Thyroid gland (tissue), 4 donors: ENCODE measurements around the gene CCND1. TPM values are rescaled to one million over a fixed set of nuclear protein-coding genes. Genes with fewer than 3 reads are reported as not detected.

Source experiments
- DNase-seq, 2 donors: peaks; one replicate each; pipeline ENCODE4 v3.0.0-alpha.2; 2019
- H3K27ac ChIP-seq, 3 donors: fragments of 200-600 bp; sonication (generic); 1 replicate in 2 of 3; 2 replicates in 1 of 3; pipeline ENCODE4 v1.5.1; 2016 to 2019; ENCODE audit warnings: mild to moderate bottlenecking in 1 of 3, moderate library complexity in 1 of 3
- H3K27me3 ChIP-seq: fragments of 200-600 bp; sonication (generic); one replicate; pipeline ENCODE4 v1.5.1; 2019
- H3K36me3 ChIP-seq, 2 donors: fragments of 200-600 bp; sonication (generic); one replicate each; pipeline ENCODE4 v1.5.1; 2016 to 2019
- H3K4me1 ChIP-seq, 2 donors: fragments of 200-600 bp; sonication (generic); one replicate each; pipeline ENCODE4 v1.5.1; 2017 to 2019
- H3K4me3 ChIP-seq, 3 donors: fragments of 200-600 bp; sonication (generic); replicated peaks in 1 of 3; 1 replicate in 2 of 3; 2 replicates in 1 of 3; pipeline ENCODE4 v1.5.1; 2016; ENCODE audit warnings: mild to moderate bottlenecking in 1 of 3
- H3K9me3 ChIP-seq: fragments of 200-600 bp; sonication (generic); one replicate; pipeline ENCODE4 v1.5.1; 2017
- CTCF ChIP-seq, 6 experiments: fragments of 200-600 bp in 3 of 6; fragments of 450-650 bp in 3 of 6; sonication (generic) in 3 of 6; IDR thresholded peaks; one replicate each; pipeline ENCODE4 v1.5.1; 2016 to 2019; ENCODE audit warnings: antibody characterized with exemption in 6 of 6, mild to moderate bottlenecking in 2 of 6, inconsistent platforms in 1 of 6, moderate library complexity in 1 of 6
- POLR2A ChIP-seq, 2 donors: fragments of 450-650 bp; IDR thresholded peaks; one replicate each; pipeline ENCODE4 v1.6.1; 2017; ENCODE audit warnings: antibody characterized with exemption in 2 of 2, mild to moderate bottlenecking in 2 of 2, moderate library complexity in 1 of 2
- WGBS, 2 donors: methylation state at CpG; one replicate each; pipeline ENCODE4 v1.1.5; 2017; 5-methylcytosine and 5-hydroxymethylcytosine counted together
- intact Hi-C: fragments of 100-400 bp; cut with DNase I; formaldehyde crosslinking; loops from one replicate; pipeline ENCODE4 v1.15.1; 2023
- total RNA-seq, 4 donors: library from RNA; depleted of rRNA; stranded (reverse); fragments of >200 nt; gene quantifications; one replicate each; pipeline ENCODE4 v1.2.3, GENCODE V29; 2016

CCND1 gene
- total RNA-seq, 4 donors from 2014 or later = 55.1 to 110 (median 94.6) TPM

GRCh38 chr11:69648679-69649575 lies 8.0 kb downstream of the CCND1 start:
- 90 to 92% methylated on average over 26 to 28 of the region's 37 CpGs for WGBS, 2 donors
- intact Hi-C loops = no loop called here
- H3K4me3 ChIP-seq = no peak overlapping the region
- peaks cover 45 to 49% of the 10 kb centered on the region in 2 donors for H3K36me3 ChIP-seq
- H3K9me3 ChIP-seq = no peaks in the 10 kb centered on the region
- no peak for TF ChIP-seq POLR2A (IDR thresholded peaks at IDR 0.05)
- no peak for TF ChIP-seq CTCF (IDR thresholded peaks at IDR 0.05)
- no peak overlapping the region for H3K27ac ChIP-seq
- H3K27me3 ChIP-seq = no peaks in the 10 kb centered on the region
- peaks cover 11% of the 10 kb centered on the region in 2 donors for H3K4me1 ChIP-seq
- no peak for DNase-seq

GRCh38 chr11:69649576-69649900 lies 8.6 kb downstream of the CCND1 start:
- no peak for DNase-seq
- no peaks in the 10 kb centered on the region for H3K9me3 ChIP-seq
- no peak for TF ChIP-seq CTCF (IDR thresholded peaks at IDR 0.05)
- TF ChIP-seq POLR2A (IDR thresholded peaks at IDR 0.05) = no peak
- no peaks in the 10 kb centered on the region for H3K27me3 ChIP-seq
- no peak overlapping the region for H3K4me3 ChIP-seq
- peaks cover 45 to 48% of the 10 kb centered on the region in 2 donors for H3K36me3 ChIP-seq
- peaks cover 4 to 5% of the 10 kb centered on the region in 2 donors for H3K4me1 ChIP-seq
- H3K27ac ChIP-seq = no peak overlapping the region
- 93 to 96% methylated on average over 7 to 10 of the region's 10 CpGs for WGBS, 2 donors
- intact Hi-C loops = no loop called here

DNA sequence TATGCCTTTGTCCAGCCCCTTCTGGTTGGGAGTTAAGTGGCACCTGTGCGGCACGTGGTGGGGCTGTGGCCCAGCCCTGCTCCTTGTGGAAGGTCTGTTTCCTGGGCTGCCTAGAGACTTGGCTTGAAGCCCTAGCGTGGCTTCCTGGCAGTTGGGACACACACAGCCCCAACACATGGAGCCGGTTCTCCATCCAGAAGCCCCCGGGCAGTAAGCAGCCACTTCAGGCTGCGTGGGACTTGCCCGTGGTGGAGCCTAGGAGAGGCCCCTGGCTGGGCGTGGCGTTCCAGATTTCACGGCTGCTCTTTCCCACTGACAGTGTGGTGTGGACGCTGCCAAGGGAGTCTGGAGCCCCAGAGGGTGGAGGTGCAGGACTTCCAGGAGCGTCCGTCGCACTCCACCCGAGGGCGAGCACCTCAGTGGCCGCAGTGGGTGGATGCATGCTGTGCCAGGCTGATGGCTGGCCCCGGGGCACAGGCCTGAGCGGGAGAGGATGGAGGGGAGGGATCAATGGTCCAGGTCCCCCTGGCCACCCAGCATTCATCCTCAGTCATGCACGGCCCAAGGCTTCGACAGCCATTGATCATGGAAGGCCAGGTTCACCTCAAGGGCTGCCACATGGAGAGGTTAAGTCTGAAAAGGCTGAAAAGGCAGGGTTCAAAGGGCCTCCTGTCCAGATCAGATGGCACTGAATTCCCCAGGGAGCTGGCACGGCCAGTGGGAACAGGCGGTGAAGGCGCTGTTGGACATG lies 9.3 kb downstream of the CCND1 start:
- intact Hi-C loops = no loop called here
- Histone ChIP-seq H3K27me3 (no peaks in the 10 kb centered on the region), H3K36me3 (peaks cover 43 to 45% of the 10 kb centered on the region in 2 donors), H3K9me3 (no peaks in the 10 kb centered on the region), H3K4me3 (no peak overlapping the region), H3K4me1 (no peaks in the 10 kb centered on the region), H3K27ac (no peak overlapping the region)
- no peak for DNase-seq
- WGBS, 2 donors = 79 to 86% methylated on average over 13 to 18 of the region's 24 CpGs
- TF ChIP-seq CTCF (IDR thresholded peaks at IDR 0.05) = no peak
- TF ChIP-seq POLR2A (IDR thresholded peaks at IDR 0.05) = no peak

DNA sequence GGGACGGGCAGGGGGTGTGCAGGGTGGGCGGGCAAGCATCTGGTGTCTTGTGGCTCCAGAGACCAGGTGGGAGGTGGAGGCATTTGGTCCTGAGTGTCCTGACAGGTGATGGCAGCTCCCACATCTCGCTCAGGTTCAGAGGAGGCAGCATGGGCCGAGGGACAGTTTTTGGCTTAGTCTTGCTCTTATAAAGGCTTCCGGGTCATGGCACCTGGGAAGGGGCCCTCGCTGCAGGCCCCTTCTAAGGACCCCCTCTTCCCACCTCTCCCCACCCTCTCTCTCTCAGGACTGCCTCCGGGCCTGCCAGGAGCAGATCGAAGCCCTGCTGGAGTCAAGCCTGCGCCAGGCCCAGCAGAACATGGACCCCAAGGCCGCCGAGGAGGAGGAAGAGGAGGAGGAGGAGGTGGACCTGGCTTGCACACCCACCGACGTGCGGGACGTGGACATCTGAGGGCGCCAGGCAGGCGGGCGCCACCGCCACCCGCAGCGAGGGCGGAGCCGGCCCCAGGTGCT lies 9.9 kb downstream of the CCND1 start:
- 89 to 91% methylated on average over 23 of the region's 23 CpGs for WGBS, 2 donors
- no peak for TF ChIP-seq CTCF (IDR thresholded peaks at IDR 0.05)
- no peak for TF ChIP-seq POLR2A (IDR thresholded peaks at IDR 0.05)
- Histone ChIP-seq H3K9me3 (no peaks in the 10 kb centered on the region), H3K4me1 (no peaks in the 10 kb centered on the region), H3K27me3 (no peaks in the 10 kb centered on the region), H3K27ac (no peak overlapping the region), H3K36me3 (peaks cover 43 to 45% of the 10 kb centered on the region in 2 donors), H3K4me3 (no peak overlapping the region)
- intact Hi-C loops = no loop called here
- DNase-seq = no peak
